GM12878 (cell line): Measurements from ENCODE around the gene ATP7B.

Source experiments
- MXI1 ChIP-seq: fragments of 150-350 bp; IDR thresholded peaks from 2 replicates; pipeline ENCODE4 v1.6.1; 2011; ENCODE audit warnings: low read depth, mild to moderate bottlenecking, inconsistent platforms, low read length, improper control_type of control experiment
- TF ChIP-seq, protein P1 (sequence below): fragments of 450-650 bp; formaldehyde crosslinking; IDR thresholded peaks from 2 replicates; pipeline ENCODE4 v1.4.0; 2022; ENCODE audit warnings: mild to moderate bottlenecking, moderate library complexity

DNA sequence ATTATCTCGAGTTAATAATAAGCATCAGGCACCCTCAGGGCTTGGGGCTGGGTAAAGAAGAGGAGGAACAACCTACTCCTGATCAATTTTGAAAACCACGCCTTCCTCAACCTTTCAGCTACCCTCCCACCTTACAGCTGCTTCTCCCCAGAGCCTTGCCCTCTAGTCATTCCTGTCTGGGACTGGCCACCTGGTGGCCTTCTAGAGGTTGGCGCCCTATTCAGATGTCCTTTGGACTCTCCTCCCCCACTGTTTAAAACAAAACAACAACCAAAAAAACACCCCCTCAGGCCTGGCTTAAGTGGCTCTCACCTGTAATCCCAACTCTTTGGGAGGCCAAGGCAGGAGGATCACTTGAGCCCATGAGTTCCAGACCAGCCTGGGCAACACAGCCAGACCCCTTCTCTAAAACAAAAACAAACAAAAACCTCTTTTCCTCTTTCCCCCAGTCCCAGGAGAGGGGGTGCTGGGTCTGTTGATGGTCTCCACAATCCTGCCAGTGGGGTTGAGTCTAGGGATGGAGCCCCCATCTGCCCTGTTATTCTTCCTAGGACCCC is 87.2 kb downstream of the ATP7B start:
- TF ChIP-seq, protein P1, sequence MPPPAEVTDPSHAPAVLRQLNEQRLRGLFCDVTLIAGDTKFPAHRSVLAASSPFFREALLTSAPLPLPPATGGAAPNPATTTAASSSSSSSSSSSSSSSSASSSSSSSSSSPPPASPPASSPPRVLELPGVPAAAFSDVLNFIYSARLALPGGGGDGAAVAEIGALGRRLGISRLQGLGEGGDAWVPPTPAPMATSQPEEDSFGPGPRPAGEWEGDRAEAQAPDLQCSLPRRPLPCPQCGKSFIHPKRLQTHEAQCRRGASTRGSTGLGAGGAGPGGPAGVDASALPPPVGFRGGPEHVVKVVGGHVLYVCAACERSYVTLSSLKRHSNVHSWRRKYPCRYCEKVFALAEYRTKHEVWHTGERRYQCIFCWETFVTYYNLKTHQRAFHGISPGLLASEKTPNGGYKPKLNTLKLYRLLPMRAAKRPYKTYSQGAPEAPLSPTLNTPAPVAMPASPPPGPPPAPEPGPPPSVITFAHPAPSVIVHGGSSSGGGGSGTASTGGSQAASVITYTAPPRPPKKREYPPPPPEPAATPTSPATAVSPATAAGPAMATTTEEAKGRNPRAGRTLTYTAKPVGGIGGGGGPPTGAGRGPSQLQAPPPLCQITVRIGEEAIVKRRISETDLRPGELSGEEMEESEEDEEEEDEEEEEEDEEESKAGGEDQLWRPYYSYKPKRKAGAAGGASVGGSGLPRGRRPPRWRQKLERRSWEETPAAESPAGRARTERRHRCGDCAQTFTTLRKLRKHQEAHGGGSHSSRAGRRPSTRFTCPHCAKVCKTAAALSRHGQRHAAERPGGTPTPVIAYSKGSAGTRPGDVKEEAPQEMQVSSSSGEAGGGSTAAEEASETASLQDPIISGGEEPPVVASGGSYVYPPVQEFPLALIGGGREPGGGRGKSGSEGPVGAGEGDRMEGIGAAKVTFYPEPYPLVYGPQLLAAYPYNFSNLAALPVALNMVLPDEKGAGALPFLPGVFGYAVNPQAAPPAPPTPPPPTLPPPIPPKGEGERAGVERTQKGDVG (CRISPR knock-in tag), result no peak
- no peak for TF ChIP-seq MXI1
